ENCODE results near the gene B4GALNT4. TPM values are rescaled to one million over a fixed set of nuclear protein-coding genes. Genes with fewer than 3 reads are reported as not detected.
"Not testable (repeated sequence)": the region's sequence is repeated elsewhere in the genome, so short reads cannot be mapped to it uniquely, and the experiment has no call there.

B4GALNT4 gene
- total RNA-seq, 1 donor from 2014 or later, result 31.6 TPM

DNA sequence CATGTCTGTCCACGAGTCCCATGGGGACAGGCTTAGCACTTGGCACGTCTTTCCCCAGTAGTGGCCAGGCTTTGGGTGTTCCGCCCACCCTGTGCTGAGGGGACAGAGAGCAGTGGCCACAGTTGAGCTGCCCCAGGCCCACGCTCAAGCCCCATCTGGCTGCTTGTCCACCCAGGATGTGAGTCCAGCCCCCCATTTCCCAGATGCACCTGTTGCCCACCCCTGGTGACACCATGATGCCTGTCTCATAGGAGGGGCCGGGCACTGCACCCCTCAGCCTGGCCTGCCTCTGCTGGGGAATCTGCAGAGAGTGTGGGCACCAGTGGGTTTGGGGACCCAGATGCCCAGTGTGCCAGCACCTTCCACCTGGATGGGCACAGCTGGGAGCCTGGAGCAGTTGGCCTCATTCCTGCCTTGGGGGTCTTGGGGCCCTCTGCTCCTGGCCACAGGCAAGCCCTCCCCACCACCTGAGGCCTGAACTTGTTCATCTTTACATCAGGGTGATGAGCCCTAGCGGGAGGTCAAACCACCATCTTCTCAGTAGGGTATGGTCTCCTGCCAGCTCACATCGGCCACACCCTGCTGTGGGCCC, 39.8 kb downstream of the B4GALNT4 start:
- DNase-seq (ENCODE audit: low read depth), result no peak
- Histone ChIP-seq H3K36me3 (ENCODE audit: control insufficient read depth, insufficient read depth, low read length) (no peaks in the 10 kb centered on the region), H3K4me3 (ENCODE audit: low read depth, low read length) (no peak overlapping the region), H3K27me3 (ENCODE audit: control insufficient read depth, insufficient read depth, low read length) (no peaks in the 10 kb centered on the region)
- TF ChIP-seq, protein P1, sequence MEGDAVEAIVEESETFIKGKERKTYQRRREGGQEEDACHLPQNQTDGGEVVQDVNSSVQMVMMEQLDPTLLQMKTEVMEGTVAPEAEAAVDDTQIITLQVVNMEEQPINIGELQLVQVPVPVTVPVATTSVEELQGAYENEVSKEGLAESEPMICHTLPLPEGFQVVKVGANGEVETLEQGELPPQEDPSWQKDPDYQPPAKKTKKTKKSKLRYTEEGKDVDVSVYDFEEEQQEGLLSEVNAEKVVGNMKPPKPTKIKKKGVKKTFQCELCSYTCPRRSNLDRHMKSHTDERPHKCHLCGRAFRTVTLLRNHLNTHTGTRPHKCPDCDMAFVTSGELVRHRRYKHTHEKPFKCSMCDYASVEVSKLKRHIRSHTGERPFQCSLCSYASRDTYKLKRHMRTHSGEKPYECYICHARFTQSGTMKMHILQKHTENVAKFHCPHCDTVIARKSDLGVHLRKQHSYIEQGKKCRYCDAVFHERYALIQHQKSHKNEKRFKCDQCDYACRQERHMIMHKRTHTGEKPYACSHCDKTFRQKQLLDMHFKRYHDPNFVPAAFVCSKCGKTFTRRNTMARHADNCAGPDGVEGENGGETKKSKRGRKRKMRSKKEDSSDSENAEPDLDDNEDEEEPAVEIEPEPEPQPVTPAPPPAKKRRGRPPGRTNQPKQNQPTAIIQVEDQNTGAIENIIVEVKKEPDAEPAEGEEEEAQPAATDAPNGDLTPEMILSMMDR (IDR thresholded peaks at IDR 0.05; ENCODE audit: insufficient read depth, low read length, poor library complexity, severe bottlenecking), result no peak

DNA sequence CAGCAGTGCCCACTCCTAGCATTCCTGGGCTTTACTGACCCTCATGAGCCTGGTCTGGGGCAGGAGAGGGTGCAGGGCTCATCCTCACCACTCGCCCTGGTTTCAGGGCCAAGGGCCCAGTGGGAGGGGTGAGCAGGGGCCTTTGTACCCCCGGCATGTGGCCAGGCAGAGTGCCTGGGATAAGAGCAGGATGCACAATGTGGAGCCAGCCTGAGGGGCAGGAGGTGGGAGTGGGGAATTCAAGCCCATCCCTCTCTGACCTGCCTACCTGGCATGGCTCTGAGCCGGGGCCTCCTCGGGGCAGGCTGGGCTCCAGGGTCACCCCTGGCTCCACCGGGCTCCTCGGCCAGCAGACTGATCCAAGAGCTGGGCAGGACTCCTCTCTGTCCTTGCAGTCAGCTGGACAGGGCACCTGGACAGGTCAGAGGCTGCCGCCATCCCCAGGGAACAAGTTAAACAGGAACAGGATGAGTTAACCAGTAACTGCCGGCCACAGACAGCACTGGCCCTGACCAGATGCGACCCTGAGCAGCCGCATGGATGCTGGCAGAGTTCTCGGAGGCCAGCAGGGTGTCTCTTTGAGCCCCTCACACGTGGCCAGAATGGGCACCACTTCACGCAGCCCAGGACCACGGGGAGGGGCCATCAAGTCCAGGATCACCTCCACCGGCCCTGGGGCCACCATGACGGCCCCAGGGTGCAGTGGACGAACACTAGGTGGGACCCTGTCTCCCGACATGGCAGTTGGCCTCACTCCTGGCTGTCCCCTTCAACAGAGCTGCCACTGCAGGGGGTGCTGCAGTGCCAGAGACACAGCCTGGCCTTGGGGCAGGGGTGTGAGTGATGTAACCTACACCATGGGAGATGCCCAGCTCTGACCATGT, 40.5 kb downstream of the B4GALNT4 start:
- H3K4me3 ChIP-seq (ENCODE audit: low read depth, low read length), result no peak overlapping the region
- no peak for DNase-seq (ENCODE audit: low read depth)
- peaks cover 2% of the 10 kb centered on the region for H3K27me3 ChIP-seq (ENCODE audit: control insufficient read depth, insufficient read depth, low read length)
- TF ChIP-seq, protein P1 (IDR thresholded peaks at IDR 0.05; ENCODE audit: insufficient read depth, low read length, poor library complexity, severe bottlenecking), result no peak
- no peaks in the 10 kb centered on the region for H3K36me3 ChIP-seq (ENCODE audit: control insufficient read depth, insufficient read depth, low read length)

DNA sequence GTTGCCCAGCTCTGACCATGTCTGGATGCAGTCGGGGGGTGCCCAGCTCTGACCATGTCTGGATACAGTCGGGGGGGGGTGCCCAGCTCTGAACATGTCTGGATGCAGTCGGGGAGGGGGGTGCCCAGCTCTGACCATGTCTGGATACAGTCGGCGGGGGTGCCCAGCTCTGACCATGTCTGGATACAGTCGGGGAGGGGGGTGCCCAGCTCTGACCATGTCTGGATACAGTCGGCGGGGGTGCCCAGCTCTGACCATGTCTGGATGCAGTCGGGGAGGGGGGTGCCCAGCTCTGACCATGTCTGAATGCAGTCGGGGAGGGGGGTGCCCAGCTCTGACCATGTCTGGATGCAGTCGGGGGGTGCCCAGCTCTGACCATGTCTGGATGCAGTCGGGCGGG, 41.4 kb downstream of the B4GALNT4 start:
- not testable (repeated sequence) for DNase-seq (ENCODE audit: low read depth); H3K4me3 ChIP-seq (ENCODE audit: low read depth, low read length); H3K36me3 ChIP-seq (ENCODE audit: control insufficient read depth, insufficient read depth, low read length); H3K27me3 ChIP-seq (ENCODE audit: control insufficient read depth, insufficient read depth, low read length)

DNA sequence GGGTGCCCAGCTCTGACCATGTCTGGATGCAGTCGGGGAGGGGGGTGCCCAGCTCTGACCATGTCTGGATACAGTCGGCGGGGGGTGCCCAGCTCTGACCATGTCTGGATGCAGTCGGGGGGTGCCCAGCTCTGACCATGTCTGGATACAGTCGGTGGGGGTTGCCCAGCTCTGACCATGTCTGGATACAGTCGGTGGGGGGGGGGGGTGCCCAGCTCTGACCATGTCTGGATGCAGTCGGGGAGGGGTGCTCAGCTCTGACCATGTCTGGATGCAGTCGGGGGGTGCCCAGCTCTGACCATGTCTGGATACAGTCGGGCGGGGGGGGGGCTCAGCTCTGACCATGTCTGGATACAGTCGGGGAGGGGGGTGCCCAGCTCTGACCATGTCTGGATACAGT, 42.2 kb downstream of the B4GALNT4 start:
- H3K27me3 ChIP-seq (ENCODE audit: control insufficient read depth, insufficient read depth, low read length); DNase-seq (ENCODE audit: low read depth); H3K4me3 ChIP-seq (ENCODE audit: low read depth, low read length); H3K36me3 ChIP-seq (ENCODE audit: control insufficient read depth, insufficient read depth, low read length): not testable (repeated sequence)

DNA sequence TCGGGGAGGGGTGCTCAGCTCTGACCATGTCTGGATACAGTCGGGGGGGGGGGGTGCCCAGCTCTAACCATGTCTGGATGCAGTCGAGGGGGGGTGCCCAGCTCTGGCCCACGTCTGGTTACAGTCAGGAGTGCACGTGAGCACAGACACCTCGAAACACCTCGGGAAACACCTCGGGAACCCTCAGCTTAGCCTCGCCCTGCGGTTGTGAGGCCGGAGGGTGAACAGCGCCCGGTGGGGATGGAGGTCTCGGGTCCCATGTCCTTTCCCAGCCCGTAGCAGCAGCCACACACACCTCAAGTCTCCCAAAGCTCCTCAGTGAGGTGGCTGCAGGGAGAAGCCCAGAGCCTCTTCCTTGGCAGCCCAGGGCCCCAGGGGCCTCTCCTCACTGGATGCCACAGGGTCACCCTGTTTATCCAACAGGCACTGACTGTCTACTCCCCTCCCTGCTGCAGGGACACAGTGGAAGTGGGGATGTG, 43.4 kb downstream of the B4GALNT4 start:
- no peak for DNase-seq (ENCODE audit: low read depth)
- peaks cover 5% of the 10 kb centered on the region for H3K27me3 ChIP-seq (ENCODE audit: control insufficient read depth, insufficient read depth, low read length)
- no peak overlapping the region for H3K4me3 ChIP-seq (ENCODE audit: low read depth, low read length)
- H3K36me3 ChIP-seq (ENCODE audit: control insufficient read depth, insufficient read depth, low read length), result no peaks in the 10 kb centered on the region
- TF ChIP-seq, protein P1 (IDR thresholded peaks at IDR 0.05; ENCODE audit: insufficient read depth, low read length, poor library complexity, severe bottlenecking), result no peak

DNA sequence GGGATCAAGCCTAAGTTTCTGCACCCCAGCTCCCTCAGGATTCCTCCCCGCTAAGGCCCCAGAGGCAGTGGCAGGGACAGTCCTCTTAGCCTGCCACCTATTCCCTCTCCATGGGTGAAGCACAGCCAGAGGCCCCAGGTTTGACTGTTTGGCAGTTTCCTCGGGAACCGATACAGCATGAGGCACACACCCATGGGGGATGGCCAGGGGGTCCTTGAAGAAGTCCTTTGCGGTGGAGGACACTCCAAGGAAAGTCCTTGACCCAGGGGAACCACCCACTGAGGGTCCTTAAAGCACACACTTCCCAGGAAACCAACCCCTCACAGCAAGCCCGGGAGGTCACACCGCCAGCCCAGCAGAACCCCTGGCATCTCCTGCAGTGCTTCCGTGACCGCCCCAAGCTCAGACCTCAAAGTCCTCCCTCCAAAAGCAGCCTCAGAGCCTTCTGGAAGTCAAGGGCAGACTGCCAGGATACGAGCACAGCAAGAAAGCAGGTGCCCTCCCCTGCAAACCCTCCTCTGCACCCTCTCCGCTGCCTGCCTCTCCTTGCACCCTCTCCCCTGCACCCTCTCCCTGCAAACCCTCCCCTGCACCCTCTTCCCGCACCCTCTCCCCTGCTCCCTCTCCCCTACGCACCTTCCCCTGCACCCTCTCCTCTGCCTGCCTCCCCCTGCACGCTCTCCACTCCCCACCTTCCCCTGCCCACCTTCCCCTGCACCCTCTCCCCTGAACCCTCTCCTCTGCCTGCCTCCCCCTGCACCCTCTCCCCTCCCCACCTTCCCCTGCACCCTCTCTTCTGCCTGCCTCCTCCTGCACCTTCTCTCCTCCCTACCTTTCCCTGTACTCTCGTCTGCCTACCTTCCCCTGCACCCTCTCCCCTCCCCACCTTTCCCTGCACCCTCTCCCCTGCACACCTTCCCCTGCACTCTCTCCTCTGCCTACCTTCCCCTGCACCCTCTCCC, 44.1 kb downstream of the B4GALNT4 start:
- TF ChIP-seq, protein P1 (IDR thresholded peaks at IDR 0.05; ENCODE audit: insufficient read depth, low read length, poor library complexity, severe bottlenecking), result no peak
- DNase-seq (ENCODE audit: low read depth), result no peak
- no peak overlapping the region for H3K4me3 ChIP-seq (ENCODE audit: low read depth, low read length)

More for the DNA sequence above, 44.1 kb downstream of the B4GALNT4 start:
- no peaks in the 10 kb centered on the region for H3K36me3 ChIP-seq (ENCODE audit: control insufficient read depth, insufficient read depth, low read length)
- peaks cover 7% of the 10 kb centered on the region for H3K27me3 ChIP-seq (ENCODE audit: control insufficient read depth, insufficient read depth, low read length)
